Measurements from ENCODE around the gene GNRH2.
"Not testable (repeated sequence)": the region's sequence is repeated elsewhere in the genome, so short reads cannot be mapped to it uniquely, and the experiment has no call there.

GNRH2 gene

GRCh38 chr20:3043322-3043721 is at the start of gene GNRH2:
TSS of gene GNRH2 (plus strand) at chr20:3043622. CDS start at chr20:3044415, 793 bp downstream.
- in situ Hi-C loops (cut with MboI; ENCODE audit: low sequenced_read_pairs): no loop called here

GRCh38 chr20:2995796-2996195 is 47.6 kb upstream of the GNRH2 start:
- in situ Hi-C loops (cut with MboI; ENCODE audit: low sequenced_read_pairs): loop anchor here (25.0 kb wide), 1 partner anchor 308 kb away; the partner anchor contains the start of gene EBF4

- in situ Hi-C loops (cut with MboI; ENCODE audit: low sequenced_read_pairs): loop anchor here (25.0 kb wide), 1 partner anchor 311 kb away; the partner anchor contains the start of gene EBF4
Measured at GRCh38 chr20:2998728-2999127, 44.7 kb upstream of the GNRH2 start.

GRCh38 chr20:3000852-3001523 is 42.4 kb upstream of the GNRH2 start:
- in situ Hi-C loops (cut with MboI; ENCODE audit: low sequenced_read_pairs): no loop called here

GRCh38 chr20:3003416-3003815 is 40.0 kb upstream of the GNRH2 start:
- in situ Hi-C loops (cut with MboI; ENCODE audit: low sequenced_read_pairs): no loop called here

- in situ Hi-C loops (cut with MboI; ENCODE audit: low sequenced_read_pairs): no loop called here
Measured at GRCh38 chr20:3010985-3011723, 32.3 kb upstream of the GNRH2 start.

GRCh38 chr20:3011752-3012151 is 31.7 kb upstream of the GNRH2 start:
- in situ Hi-C loops (cut with MboI; ENCODE audit: low sequenced_read_pairs): no loop called here

GRCh38 chr20:3013771-3014170 is 29.7 kb upstream of the GNRH2 start:
- in situ Hi-C loops (cut with MboI; ENCODE audit: low sequenced_read_pairs): no loop called here

GRCh38 chr20:3014179-3014578 is 29.2 kb upstream of the GNRH2 start:
- in situ Hi-C loops (cut with MboI; ENCODE audit: low sequenced_read_pairs): no loop called here

- in situ Hi-C loops (cut with MboI; ENCODE audit: low sequenced_read_pairs): no loop called here
Measured at GRCh38 chr20:3014662-3015061, 28.8 kb upstream of the GNRH2 start.

- in situ Hi-C loops (cut with MboI; ENCODE audit: low sequenced_read_pairs): not testable (repeated sequence)
Measured at GRCh38 chr20:3015302-3015701, 28.1 kb upstream of the GNRH2 start.

- in situ Hi-C loops (cut with MboI; ENCODE audit: low sequenced_read_pairs): no loop called here
Measured at GRCh38 chr20:3021327-3021726, 22.1 kb upstream of the GNRH2 start.

- in situ Hi-C loops (cut with MboI; ENCODE audit: low sequenced_read_pairs): no loop called here
Measured at GRCh38 chr20:3021777-3022176, 21.6 kb upstream of the GNRH2 start.

GRCh38 chr20:3022559-3023490 is 20.6 kb upstream of the GNRH2 start:
- in situ Hi-C loops (cut with MboI; ENCODE audit: low sequenced_read_pairs): not testable (repeated sequence)

- in situ Hi-C loops (cut with MboI; ENCODE audit: low sequenced_read_pairs): no loop called here
Measured at GRCh38 chr20:3027987-3028386, 15.4 kb upstream of the GNRH2 start.

- in situ Hi-C loops (cut with MboI; ENCODE audit: low sequenced_read_pairs): no loop called here
Measured at GRCh38 chr20:3031524-3032147, 11.8 kb upstream of the GNRH2 start.

GRCh38 chr20:3032624-3033023 is 10.8 kb upstream of the GNRH2 start:
- in situ Hi-C loops (cut with MboI; ENCODE audit: low sequenced_read_pairs): no loop called here

- in situ Hi-C loops (cut with MboI; ENCODE audit: low sequenced_read_pairs): no loop called here
Measured at GRCh38 chr20:3037654-3038053, 5.8 kb upstream of the GNRH2 start.

GRCh38 chr20:3038454-3038853 is 5.0 kb upstream of the GNRH2 start:
- in situ Hi-C loops (cut with MboI; ENCODE audit: low sequenced_read_pairs): no loop called here

GRCh38 chr20:3039426-3039825 is 4.0 kb upstream of the GNRH2 start:
- in situ Hi-C loops (cut with MboI; ENCODE audit: low sequenced_read_pairs): no loop called here

- in situ Hi-C loops (cut with MboI; ENCODE audit: low sequenced_read_pairs): no loop called here
Measured at GRCh38 chr20:3040086-3040485, 3.3 kb upstream of the GNRH2 start.
